ENCODE data around the gene GARIN5B.

GARIN5B gene

DNA sequence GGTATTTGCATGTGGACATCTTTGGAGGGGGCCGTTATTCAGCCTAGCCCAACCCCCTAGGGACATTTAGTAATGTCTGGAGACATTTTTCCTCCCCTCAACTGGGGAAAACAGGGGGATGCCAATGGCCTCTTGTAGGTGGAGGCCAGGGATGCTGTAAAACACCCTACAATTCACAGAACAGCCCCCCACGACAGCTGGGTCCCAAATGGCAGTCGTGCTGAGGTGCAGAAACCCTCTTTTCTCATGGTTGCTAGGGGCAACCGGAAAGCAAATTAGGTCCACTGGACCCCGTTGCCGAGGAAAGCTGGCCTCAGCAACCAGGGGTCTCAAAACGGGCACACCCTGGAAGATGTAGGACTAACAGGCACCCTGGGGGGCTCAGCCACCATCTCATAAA is 52.6 kb downstream of the GARIN5B start:
- H3K4me3 ChIP-seq (ENCODE audit: low read length): no peak overlapping the region
- no peak for DNase-seq (ENCODE audit: low read depth)
- TF ChIP-seq, protein P1, sequence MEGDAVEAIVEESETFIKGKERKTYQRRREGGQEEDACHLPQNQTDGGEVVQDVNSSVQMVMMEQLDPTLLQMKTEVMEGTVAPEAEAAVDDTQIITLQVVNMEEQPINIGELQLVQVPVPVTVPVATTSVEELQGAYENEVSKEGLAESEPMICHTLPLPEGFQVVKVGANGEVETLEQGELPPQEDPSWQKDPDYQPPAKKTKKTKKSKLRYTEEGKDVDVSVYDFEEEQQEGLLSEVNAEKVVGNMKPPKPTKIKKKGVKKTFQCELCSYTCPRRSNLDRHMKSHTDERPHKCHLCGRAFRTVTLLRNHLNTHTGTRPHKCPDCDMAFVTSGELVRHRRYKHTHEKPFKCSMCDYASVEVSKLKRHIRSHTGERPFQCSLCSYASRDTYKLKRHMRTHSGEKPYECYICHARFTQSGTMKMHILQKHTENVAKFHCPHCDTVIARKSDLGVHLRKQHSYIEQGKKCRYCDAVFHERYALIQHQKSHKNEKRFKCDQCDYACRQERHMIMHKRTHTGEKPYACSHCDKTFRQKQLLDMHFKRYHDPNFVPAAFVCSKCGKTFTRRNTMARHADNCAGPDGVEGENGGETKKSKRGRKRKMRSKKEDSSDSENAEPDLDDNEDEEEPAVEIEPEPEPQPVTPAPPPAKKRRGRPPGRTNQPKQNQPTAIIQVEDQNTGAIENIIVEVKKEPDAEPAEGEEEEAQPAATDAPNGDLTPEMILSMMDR (IDR thresholded peaks at IDR 0.05; ENCODE audit: insufficient read depth, low read depth, low read length, missing control alignments): no peak

DNA sequence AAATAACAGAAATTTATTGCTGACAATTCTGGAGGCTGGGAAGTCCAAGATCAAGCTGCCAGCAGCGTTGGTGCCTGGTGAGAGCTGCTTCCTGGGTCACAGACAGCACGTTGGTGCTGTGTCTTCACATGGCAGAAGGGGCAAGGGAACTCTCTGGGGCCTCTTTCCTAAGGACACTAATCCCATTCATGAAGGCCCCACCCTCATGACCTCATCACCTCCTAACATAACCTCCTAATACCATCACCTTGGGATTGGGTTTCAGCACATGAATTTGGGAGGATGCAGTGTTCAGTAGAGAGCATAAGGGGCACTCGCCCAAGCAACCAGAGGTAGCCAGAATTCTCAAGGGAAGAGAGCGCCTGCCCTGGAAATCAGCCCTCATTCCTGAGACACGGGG is 53.6 kb downstream of the GARIN5B start:
- TF ChIP-seq, protein P1 (IDR thresholded peaks at IDR 0.05; ENCODE audit: insufficient read depth, low read depth, low read length, missing control alignments): no peak
- H3K4me3 ChIP-seq (ENCODE audit: low read length): no peak overlapping the region
- no peak for DNase-seq (ENCODE audit: low read depth)

DNA sequence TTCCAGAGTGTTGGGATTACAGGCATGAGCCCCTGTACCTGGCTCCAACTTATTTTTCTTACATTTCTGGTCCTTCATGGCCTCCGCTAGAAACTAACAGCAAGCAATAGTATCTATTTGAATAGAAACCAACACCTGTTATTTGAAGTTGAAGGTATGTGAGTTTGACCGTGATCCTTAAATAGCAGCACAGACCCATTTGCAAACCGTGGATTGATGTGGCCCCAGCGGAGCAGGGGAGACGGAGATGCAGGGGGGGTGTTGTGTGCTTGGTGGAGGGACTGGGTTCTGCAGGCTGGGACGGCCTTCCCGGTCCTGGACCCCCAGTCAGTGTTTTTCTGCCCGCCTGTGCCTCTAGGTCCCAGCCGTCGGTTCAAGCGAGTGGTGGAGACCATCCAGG is 54.8 kb downstream of the GARIN5B start:
- TF ChIP-seq, protein P1 (IDR thresholded peaks at IDR 0.05; ENCODE audit: insufficient read depth, low read depth, low read length, missing control alignments): no peak
- no peak for DNase-seq (ENCODE audit: low read depth)
- no peak overlapping the region for H3K4me3 ChIP-seq (ENCODE audit: low read length)

DNA sequence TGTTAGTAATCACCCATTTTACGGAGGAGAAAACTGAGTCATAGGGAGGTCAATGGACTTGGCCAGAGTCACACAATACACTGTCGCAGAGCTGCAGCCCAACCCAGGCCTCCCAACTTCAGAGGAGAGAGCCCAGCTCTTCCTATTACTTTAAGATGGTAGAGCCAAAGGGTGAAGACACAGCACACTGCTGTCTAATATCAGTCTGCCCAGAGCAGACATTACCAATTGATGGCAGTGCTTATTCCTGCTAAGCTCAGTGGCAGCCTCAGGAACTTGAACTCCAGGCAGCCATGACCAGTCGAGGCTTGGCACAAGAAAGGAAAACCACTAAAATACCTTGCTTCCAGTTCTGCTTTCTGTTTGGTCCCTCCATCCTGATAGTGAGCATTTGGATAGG is 56.3 kb downstream of the GARIN5B start:
- H3K4me3 ChIP-seq (ENCODE audit: low read length): no peak overlapping the region
- DNase-seq (ENCODE audit: low read depth): no peak
- TF ChIP-seq, protein P1 (IDR thresholded peaks at IDR 0.05; ENCODE audit: insufficient read depth, low read depth, low read length, missing control alignments): no peak

DNA sequence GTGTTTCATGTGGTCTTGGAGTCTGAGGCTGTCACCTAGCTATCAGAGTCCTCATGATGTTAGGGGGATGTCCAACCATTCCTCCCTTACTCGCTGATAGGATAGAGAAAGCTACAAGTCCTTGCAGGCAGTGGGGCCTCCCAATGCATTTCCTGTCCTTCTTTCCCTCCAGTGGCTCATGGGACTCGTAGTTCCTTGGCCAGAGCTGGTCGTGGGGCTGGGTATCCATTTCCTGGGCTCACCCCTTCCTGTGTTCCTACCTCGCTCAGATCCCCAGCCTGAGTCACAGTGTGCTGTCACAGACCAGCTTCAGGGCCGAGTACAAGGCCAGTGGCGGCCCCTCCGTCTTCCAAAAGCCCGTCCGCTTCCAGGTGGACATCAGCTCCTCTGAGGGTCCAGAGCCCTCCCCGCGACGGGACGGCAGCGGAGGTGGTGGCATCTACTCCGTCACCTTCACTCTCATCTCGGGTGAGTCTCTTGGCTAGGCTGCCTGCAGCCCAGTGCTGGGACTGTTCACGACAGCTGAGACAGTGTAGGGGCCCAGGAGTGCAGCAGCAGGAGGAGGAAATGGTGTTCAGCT is 57.0 kb downstream of the GARIN5B start:
- TF ChIP-seq, protein P1 (IDR thresholded peaks at IDR 0.05; ENCODE audit: insufficient read depth, low read depth, low read length, missing control alignments): no peak
- no peak overlapping the region for H3K4me3 ChIP-seq (ENCODE audit: low read length)
- DNase-seq (ENCODE audit: low read depth): no peak

DNA sequence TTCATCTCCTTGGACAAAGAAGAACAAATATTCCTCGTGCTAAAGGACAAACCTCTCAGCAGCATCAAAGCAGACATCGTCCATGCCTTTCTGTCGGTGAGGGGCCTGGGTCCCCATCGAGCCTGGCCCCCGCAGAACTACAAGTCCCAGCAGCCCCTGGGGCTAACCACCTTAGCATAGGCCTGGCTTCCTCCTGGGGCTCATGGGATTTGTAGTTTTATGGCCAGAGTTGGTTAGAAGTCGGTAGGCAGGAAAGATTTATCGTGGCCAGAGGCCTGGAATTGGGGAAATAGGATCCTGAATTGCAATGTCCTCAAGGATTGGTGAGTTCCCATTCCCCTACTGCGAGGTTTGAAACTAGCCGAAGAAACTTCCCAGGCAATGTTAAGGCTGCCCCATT is 57.6 kb downstream of the GARIN5B start:
- TF ChIP-seq, protein P1 (IDR thresholded peaks at IDR 0.05; ENCODE audit: insufficient read depth, low read depth, low read length, missing control alignments): no peak
- no peak overlapping the region for H3K4me3 ChIP-seq (ENCODE audit: low read length)
- DNase-seq (ENCODE audit: low read depth): peak; percentile 46

DNA sequence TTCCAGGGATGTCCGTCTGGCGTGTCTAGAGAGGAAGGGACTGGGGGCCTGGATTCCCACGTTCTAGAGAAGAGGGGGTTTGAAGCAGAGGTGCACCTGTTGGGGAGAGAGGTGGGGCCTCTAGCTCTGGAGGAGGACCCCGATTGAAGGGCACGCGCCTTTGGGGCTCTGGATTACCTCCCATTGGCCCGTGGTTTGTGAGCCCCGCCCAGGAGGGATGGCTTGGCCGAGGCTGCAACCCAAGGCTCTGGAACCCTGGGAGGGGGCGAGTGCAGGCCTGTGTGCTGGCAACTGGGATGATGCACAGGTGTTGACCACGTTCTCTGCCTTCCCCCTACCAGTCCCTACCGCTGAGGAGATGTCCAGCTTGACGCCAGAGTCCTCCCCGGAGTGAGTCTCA is 58.1 kb downstream of the GARIN5B start:
- no peak overlapping the region for H3K4me3 ChIP-seq (ENCODE audit: low read length)
- no peak for DNase-seq (ENCODE audit: low read depth)
- TF ChIP-seq, protein P1 (IDR thresholded peaks at IDR 0.05; ENCODE audit: insufficient read depth, low read depth, low read length, missing control alignments): no peak
